Inflammatory macrophage treated with lipopolysaccharide for 1 hour (primary cell): ENCODE data around the gene HSH2D.
A peak's percentile ranks its signal among the peaks of the same experiment; 100 is the strongest.

Experiments used
- DNase-seq, 2 donors: peaks; one replicate each; pipeline ENCODE4 v3.0.0-alpha.2; 2020 to 2022

HSH2D gene

GRCh38 chr19:16198370-16198651, 54.8 kb downstream of the HSH2D start:
- DNase-seq: no peak

GRCh38 chr19:16199275-16199932, 55.9 kb downstream of the HSH2D start:
- no peak for DNase-seq

- peak; percentile 18 to 57 for DNase-seq
Measured at GRCh38 chr19:16200038-16201010, 56.8 kb downstream of the HSH2D start.

- DNase-seq: no peak
Measured at GRCh38 chr19:16201011-16201391, 57.5 kb downstream of the HSH2D start.

GRCh38 chr19:16202320-16203255, 59.1 kb downstream of the HSH2D start:
- DNase-seq: no peak

- no peak for DNase-seq
Measured at GRCh38 chr19:16203256-16204004, 59.9 kb downstream of the HSH2D start.

GRCh38 chr19:16204005-16204294, 60.5 kb downstream of the HSH2D start:
- DNase-seq: no peak

- DNase-seq: no peak
Measured at GRCh38 chr19:16205205-16206045, 61.9 kb downstream of the HSH2D start.

- DNase-seq: no peak
Measured at GRCh38 chr19:16206046-16206605, 62.6 kb downstream of the HSH2D start.

- DNase-seq: no peak
Measured at GRCh38 chr19:16206637-16207036, 63.2 kb downstream of the HSH2D start.

- no peak for DNase-seq
Measured at GRCh38 chr19:16207063-16207462, 63.6 kb downstream of the HSH2D start.

- no peak for DNase-seq
Measured at GRCh38 chr19:16207490-16208025, 64.1 kb downstream of the HSH2D start.
